NCI-H446 treated with DMSO at 0.1 percent for 48 hours (cell line): Measurements from ENCODE around the gene YEATS4.
A peak's percentile ranks its signal among the peaks of the same experiment; 100 is the strongest.
"Not testable (repeated sequence)": the region's sequence is repeated elsewhere in the genome, so short reads cannot be mapped to it uniquely, and the experiment has no call there.

ENCODE experiments used
- DNase-seq: peaks from one replicate; lab custom pipeline; 2025; lab: John Stamatoyannopoulos, UW

YEATS4 gene

DNA sequence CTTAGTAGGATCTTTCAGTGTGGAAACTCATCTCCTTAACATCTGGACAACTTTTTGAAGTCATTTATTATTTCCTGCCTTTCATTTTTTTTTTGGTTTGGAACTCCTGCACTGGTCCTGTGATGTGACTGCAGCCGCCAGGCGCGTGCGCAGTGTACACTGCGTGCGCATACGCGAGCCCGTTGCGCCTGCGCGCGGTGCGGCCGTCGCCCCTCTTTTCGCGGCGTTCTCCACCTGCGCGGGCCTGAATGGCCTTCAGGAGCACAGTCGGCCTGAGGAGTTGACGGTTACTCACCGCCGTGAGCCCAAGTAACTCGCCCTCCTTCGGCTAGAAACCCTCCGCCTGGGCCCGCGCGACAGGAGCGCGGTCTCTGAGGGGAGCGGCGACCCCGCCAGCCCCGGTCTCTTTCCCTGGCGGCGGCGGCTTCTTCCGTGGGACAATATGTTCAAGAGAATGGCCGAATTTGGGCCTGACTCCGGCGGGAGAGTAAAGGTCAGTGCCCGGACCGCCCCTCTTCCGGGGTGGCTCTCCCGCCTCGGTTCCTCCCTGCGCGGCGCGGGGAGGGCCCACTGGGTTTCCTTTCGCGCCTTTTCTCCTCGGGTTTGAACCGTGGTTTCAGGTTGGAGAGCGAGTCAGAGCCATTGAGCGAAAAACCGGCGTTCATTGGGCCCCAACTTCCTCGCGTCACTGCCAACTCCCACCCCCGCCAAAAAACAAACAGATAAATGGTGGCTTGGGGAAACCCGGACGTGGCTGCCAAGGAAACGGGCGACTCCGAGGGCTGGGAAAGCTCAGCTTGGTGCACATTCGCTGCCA, at the start of gene YEATS4:
Gene YEATS4, plus strand, starts transcription at position 213 of the 817 bp plus-strand sequence. Its CDS starts 230 bp downstream, at position 443.
- peak; percentile 90 for DNase-seq

DNA sequence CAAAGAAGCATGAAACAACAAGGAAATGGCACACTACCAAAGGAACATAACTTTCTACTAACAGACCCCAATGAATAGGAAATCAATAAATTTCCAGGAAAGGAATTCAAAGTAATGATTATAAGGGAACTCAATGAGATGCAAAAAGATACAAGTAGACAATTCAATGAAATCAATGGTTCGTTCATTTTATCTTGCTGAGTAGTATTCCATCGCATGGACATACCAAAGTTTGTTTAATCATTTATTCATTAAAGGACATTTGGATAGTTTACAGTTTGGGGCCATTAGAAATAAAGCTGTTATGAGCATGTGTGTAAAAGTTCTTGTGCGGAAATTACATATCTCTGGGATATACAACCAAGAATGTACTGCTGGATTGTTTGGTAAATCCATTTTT, 46.3 kb upstream of the YEATS4 start:
- no peak for DNase-seq

DNA sequence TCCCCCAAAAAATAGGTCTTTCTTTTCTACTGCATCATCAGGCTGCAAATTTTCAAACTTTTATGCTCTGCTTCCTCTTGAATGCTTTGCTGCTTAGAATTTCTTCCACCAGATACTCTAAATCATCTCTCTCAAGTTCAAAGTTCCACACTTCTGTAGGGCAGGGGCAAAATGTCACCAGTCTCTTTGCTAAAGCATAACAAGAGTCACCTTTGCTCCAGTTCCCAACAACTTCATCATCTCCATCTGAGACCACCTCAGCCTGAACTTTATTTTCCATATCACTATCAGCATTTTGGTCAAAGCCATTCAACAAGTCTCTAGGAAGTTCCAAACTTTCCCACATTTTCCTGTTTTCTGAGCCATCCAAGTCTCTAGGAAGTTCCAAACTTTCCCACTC, 42.8 kb upstream of the YEATS4 start:
- DNase-seq, result not testable (repeated sequence)

DNA sequence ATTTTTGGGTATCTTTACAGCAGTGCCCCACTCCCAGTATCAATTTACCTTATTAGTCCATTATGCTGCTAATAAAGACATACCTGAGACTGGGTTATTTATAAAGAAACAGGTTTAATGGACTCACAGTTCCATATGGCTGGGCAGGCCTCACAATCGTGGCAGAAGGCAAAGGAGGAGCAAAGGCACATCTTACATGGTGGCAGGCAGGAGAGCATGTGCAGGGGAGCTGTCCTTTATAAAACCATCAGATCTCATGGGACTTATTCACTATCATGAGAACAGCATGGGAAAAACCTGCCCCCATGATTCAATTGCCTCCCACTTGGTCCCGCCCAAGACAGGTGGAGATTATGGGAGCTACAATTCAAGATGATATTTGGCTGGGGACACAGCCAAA, 42.3 kb upstream of the YEATS4 start:
- not testable (repeated sequence) for DNase-seq

DNA sequence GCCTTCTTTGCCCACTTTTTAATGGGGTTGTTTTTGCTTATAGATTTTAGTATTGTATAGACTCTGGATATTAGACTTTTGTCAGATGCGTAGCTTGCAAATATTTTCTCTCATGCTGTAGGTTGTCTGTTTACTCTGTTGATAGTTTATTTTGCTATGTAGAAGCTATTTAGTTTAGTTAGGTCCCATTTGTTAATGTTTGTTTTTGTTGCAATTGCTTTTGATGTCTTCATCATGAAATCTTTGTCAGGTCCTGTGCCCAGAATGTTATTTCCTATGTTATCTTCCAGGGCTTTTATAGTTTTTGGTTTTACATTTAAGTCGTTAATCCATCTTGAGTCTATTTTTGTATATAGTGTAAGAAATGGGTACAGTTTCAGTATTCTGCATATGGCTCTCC, 41.3 kb upstream of the YEATS4 start:
- no peak for DNase-seq

DNA sequence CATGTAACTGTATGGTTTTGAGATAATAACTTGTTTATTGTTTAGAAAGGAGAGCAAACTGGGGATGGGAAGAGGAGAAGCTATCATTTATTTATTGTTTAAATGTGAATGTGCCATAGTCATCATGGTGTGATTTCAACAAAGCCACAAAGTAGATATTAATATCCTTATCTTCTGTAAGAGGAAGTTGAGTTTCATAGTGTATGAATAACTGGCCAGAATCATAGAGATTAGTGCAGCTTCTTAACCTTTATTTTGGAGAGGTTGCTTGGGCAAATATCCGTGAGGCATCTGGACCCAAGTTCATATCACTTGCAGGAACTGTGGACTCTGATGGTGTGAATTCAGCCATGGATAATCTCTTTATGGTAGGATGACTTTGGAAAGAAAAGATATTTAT, 38.2 kb upstream of the YEATS4 start:
- no peak for DNase-seq

DNA sequence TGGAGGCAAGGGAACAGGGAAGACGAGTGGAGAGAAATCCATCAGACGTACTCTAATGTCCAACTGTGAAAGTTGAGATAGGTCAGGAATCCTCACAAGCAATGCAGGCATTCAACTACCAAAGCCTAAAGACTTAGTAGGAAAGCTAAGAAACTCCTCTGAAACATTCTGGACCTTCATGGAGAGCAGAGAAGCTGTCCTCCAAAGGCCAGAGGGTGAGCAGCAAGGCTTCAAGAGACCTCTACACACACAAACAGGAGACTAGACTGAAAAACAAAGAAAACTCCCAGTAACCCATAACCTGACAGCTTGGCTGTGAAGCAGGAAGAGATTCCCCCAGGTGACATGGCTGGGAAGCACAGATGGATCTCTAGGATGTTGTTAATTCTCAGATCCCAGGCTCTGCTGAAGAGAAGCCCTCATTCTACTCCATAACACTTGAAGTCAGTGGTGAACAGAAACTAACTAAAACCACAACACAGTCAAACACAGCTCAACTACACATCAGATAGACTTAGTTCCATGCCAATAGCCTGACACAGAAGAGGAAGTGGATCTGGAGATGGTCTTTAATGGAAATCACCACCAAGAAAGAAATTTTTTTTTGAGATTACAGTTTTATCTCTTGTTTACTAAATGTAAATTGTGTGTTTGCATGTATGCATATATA, 34.6 kb upstream of the YEATS4 start:
- DNase-seq, result no peak

DNA sequence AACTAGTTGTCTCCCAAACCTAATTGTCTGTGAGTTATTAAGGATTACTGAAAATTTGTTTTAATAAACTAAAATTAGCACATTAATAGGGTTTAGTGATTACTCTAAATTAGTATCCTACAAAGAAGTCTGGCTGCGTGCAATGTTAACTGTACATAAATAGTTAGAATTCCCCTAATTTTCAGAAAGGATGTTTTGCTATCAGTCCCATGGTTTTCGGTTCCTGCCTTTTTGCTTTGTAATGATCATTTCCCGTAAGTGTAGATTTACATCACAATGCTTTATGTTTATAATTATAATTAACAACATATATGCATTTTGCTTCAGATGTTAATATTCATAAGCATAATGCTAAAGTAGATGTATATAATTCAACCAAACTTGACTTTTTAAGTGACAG, 31.1 kb upstream of the YEATS4 start:
- no peak for DNase-seq

DNA sequence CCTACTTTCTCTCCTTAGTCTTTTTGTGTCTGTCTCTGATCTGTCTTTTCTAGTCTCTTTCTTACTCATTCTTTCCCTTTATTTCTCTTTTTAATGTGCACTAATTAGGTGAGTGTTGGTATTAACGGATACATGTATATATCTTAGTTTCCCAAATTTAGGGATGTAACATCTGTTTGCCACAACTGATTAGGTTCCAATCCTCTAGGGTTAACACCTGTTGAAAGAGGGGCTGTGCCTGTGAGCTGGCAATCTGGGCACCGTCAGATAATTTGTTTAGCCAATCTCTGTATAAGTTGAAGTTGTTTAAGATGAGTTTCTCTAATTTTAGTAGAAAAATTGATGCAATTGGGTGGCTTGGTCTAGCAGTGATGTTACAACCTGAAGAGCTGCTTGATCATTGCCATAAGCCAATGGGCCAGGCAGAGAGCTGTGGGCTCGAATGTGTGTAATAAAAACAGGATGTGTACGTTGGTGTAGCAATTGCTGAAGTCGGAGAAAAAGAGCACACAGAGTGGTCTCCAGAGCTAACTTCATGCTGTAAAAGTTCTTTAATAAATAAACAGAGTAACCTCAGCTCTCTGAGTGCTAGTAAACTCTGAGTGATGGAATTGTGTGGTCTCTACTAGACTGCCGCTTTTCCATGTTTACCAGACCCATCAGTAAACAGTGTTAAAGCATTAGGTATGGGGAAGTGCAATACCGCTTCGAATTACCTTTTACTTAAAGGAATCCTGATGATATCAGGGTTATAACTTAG, 29.7 kb upstream of the YEATS4 start:
- no peak for DNase-seq

DNA sequence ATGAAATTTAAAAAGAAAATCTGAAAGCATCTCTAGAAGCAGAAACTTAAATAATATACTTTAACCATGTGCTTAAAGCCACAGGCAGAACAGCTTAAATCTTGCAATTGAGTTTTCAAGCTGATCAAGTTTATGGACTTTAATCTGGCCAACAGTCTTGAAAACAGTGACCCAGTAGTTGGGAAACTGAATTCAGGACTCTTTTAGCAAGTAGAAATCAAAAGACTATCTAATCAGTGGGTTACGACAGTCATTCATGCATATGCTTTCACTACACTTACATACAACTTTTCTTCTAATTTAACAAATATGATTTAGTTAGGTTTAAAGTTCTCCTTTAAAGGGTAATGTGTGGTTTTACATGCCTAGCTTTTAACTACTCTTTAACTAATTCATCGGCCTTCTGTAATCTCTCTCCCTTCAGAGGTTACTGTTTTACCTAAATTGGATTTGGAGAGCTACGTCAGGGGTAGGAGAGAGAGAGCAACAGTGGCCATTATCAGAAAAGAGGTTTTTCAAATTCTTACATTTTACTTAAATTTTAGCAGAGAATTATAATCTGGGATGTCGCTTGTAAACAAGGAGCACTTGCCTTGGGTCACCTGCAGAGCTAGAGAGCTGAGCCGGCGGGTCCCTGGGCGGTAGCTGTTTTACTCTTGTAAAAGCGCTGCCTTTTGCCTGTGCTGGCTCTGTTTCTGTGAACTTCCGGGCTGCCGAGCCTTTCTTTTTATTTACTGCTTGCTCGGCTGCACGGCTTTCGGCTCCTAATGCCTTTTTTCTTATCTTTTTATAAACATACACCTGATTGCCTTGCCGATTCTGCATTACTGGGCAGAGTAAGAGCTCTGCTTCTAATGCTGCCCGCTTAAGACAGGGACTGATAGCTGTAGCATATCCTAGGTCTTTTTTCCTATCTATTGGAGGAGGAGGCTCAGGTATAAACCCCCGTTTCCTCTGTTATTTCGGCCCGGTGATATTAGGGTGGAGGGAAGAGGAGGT, 28.8 kb upstream of the YEATS4 start:
- DNase-seq, result no peak

DNA sequence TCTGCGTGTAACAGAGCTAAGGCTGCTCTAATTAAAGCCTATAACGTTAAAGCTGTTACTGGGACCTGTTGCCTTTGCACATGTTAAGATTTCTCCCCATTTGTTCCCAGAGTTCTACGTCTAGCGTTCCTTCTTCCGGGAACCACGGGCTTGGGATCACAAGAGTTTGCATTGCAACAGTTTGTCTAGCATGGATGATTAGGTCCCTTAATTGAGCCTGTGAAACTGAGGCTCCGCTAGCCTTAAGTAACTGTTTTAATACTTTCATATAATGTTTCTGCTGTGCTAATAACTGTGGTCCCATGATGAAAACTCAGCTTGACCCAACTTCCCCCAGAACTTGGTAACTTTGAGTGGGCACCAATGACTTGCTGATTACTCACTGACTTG, 28.0 kb upstream of the YEATS4 start:
- no peak for DNase-seq

DNA sequence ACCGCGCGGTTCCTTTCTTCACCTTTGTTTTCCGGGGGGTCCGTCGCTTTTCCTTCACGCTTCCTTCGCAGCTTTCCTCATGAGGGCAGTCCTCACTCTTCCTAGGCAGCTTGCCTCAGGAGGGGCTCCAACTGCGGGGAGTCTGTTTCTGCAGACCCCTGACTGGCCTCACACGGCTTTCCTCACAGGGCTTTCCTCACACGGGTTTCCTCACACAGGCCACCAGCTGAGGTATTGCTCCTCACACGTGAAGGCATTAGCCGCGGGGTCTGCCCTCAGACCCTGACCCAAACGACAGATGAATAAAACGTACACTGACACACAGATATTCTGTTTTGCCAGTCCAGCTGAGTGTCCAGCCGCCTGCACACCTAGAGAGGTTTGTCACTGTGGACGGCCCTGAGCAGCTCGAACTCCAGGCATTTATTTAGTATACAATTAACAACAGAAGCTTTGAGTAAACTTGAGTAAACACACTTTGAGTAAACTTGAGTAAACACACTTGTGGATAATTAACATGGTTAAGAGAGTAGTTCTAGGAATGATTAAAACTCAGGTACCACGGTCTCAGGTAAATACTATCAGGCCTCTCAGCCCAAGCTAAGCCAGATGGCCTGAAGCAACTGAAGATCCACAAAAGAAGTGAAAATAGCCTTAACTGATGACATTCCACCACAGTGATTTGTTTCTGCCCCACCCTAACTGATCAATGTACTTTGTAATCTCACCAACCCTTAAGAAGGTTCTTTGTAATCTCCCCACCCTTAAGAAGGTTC, 27.4 kb upstream of the YEATS4 start:
- DNase-seq, result no peak

DNA sequence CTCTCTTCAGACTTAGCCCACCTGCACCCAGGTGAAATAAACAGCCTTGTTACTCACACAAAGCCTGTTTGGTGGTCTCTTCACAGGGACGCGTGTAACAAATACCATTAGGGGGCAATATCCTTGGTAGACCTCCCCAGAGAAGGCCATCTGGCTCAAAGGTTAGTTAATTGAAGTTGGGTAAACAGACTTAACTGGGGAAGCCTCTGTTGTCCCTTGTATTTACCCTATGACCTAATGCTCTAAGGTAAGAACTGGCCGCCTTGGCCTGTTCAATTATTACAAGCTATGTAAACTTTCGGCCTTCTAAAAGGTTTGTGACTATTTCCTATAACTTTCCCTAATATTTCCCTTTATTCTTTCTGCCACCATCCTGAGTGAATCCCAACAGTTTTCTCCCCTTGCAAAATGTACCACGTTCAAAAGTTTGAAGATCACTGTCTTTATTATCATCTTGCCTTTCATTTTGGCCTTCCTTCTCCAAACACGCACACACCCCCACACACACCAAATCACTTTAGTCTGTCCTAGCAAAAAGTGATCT, 26.7 kb upstream of the YEATS4 start:
- no peak for DNase-seq

DNA sequence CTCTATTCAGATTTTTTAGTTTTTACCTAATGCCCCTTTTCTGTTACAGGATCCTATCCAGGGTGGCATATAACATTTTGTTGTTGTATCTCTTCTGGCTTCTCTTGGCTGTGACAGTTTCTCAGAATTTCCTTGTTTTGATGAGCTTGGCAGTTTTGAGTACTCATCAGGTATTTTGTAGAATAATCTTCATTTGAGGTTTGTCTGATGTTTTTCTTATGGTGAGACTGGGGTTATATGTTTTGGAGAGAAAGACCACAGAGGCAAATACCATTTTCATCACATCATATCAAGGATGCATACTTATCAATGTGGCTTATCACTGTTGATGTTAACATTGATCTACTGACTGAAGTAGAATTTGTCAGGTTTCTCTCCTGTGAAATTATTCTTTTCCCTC, 25.4 kb upstream of the YEATS4 start:
- DNase-seq, result no peak

DNA sequence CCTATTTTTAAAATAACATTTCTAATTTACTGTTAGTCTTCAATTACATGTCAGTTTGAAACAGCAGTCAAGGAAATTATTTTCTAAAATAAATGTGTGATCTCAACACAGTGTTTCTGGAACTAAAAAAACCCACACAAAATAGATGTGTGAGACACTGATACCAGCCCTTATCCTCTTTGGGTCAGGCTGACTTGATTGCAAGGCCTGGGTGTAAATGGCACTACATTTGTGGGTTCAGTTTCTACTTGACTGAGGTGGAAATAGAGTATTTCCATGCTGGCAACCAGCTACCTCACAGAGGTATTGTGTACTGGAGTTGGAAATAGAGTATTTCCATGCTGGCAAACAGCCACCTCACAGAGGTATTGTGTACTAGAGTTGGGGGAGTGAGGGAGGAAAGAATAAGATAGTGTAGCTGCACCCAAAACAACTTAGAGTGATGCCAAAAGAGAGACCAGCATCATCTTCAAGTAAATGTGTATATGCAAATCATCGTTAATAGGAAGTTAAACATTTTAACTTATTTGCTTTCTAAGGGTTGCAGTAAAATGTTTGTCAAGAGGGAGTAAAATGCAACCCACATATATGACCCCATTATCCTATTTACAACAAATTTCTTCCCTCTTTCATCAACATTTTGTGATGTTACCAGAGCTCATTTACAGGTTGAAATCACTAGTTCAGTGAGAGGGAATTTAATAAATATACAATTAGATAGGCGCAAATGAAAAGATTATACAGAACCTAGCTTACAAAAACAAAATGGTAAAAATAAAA, 22.0 kb upstream of the YEATS4 start:
- DNase-seq, result no peak

DNA sequence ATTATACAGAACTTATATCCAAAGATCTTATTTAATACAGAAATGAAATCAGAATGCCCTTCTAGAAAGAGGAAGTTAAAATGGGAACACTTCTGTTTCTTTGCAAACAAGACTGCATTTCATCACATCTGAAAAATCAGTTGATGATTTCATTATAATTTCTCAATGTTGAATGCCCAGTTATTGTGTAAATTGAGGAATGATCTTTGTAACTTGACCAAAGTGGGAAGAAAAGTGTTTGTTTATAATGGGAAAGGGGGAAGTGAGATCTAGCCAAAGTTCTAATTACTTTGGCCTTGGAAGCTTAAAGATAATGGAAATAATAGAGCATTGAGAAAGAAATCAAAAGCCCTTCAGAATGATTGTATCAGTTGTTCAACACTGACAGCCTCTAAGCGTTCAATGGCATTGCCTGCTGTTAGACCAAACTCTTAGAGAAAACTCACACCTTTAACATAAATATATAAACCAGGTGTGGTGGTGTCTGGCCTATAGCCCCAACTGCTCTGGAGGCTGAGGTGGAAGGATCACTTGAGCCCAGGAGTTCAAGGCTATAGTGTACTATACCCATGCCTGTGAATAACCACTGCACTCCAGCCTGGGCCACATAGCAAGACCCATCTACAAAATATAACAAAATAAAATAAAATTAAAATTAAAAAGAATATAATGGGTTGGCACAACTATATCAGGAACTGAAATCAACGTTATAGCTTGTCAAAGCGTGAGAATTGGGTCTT, 21.3 kb upstream of the YEATS4 start:
- no peak for DNase-seq

DNA sequence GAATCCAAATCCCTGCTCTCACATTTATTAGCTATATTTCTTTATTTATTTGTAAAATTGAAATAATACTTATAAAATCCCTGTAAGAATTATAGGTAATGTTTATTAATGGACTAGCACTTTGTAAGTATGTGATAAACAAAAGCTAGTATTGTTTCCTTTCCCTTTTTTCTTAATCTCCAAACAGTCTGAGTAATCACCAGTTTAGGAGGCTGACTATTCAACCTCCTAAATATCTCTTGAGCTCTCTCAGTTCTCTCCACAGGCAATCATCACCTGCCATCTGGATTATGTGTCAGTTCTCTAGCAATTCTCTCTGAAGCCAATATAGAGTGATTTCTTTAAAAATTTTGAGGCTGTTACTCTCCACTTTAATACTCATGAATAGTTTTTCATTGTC, 20.6 kb upstream of the YEATS4 start:
- no peak for DNase-seq

DNA sequence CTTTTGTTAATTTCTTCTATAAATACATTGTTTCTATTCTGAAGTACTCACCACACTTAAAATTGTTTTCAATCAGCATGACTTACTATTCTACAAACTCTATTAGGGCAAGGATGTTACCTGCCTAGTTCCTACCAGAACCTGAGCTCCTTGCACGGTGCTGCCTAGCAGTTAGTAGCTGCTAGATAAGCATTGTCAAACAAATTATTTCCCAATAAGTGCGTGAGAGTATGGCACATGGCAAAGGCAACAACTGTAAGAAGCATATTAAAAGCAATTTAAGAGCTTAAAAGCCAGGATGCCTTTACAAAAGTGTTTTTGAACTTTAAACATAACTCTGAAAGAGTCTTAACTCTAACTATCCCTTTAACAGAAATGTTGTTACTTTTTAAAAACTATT, 19.5 kb upstream of the YEATS4 start:
- no peak for DNase-seq

DNA sequence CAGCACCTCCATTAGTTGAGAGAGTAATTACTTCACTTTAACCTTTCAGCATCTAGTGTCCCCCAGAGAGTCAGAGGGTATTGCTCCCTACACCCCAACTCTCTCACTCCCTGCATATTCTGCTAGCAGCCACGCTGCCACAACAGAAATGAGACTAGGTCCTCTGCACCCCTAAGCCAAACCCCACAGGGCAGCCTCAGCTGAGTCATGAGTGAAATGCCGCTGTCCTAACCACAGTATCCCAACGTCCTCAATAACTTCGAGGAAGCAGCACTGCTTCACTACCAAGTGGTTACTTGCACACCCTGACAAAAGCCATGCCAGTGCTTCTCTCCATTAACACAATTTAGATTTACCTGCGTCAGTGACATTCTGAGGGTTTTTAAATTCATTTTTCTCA, 18.2 kb upstream of the YEATS4 start:
- no peak for DNase-seq
